Measurements from ENCODE around the gene EGFL6.

GRCh38 chrX:13522811-13523210 lies 46.6 kb upstream of the EGFL6 start:
- TF ChIP-seq ZNF274 (IDR thresholded peaks at IDR 0.05; ENCODE audit: low read depth, low read length) (no peak), YY1 (IDR thresholded peaks at IDR 0.05; ENCODE audit: insufficient read depth, insufficient read length) (no peak), SUZ12 (IDR thresholded peaks at IDR 0.05; ENCODE audit: extremely low read depth, insufficient read depth, insufficient read length) (no peak)
